ENCODE measurements around the gene RIN3. TPM values are rescaled to one million over a fixed set of nuclear protein-coding genes. Genes with fewer than 3 reads are reported as not detected.
"Not testable (repeated sequence)": the region's sequence is repeated elsewhere in the genome, so short reads cannot be mapped to it uniquely, and the experiment has no call there.

Gene RIN3
- total RNA-seq, 3 donors from 2014 or later: 10.7 to 19.7 (median 12.1) TPM

- no peaks in the 10 kb centered on the region for H3K36me3 ChIP-seq
- no peaks in the 10 kb centered on the region for H3K27me3 ChIP-seq
- no peaks in the 10 kb centered on the region for H3K9me3 ChIP-seq
- intact Hi-C loops (cut with DNase I; ENCODE audit: low total_unique reads): no loop called here
- TF ChIP-seq POLR2A (IDR thresholded peaks at IDR 0.05) (no peak), POLR2AphosphoS5 (IDR thresholded peaks at IDR 0.05) (no peak), CTCF (IDR thresholded peaks at IDR 0.05) (no peak)
- H3K27ac ChIP-seq: no peak overlapping the region
- no peaks in the 10 kb centered on the region for H3K4me1 ChIP-seq
- no peak for DNase-seq (ENCODE audit: low spot score in 2 of 2)
- H3K4me3 ChIP-seq: no peak overlapping the region
Measured at GRCh38 chr14:92712654-92713051, 199.1 kb downstream of the RIN3 start.

- H3K4me3 ChIP-seq; intact Hi-C loops (cut with DNase I; ENCODE audit: low total_unique reads); H3K9me3 ChIP-seq; H3K27me3 ChIP-seq; H3K4me1 ChIP-seq; H3K27ac ChIP-seq; H3K36me3 ChIP-seq: not testable (repeated sequence)
- DNase-seq (ENCODE audit: low spot score in 2 of 2): peak; percentile 50 to 73
- TF ChIP-seq CTCF (IDR thresholded peaks at IDR 0.05): peak; percentile 25 to 75 (median 47)
Measured at GRCh38 chr14:92714739-92715307, 201.2 kb downstream of the RIN3 start.

GRCh38 chr14:92716131-92716530 is 202.6 kb downstream of the RIN3 start:
- H3K36me3 ChIP-seq: no peaks in the 10 kb centered on the region
- no peak overlapping the region for H3K4me3 ChIP-seq
- no peaks in the 10 kb centered on the region for H3K4me1 ChIP-seq
- intact Hi-C loops (cut with DNase I; ENCODE audit: low total_unique reads): no loop called here
- H3K27ac ChIP-seq: no peak overlapping the region
- TF ChIP-seq CTCF (IDR thresholded peaks at IDR 0.05) (no peak), POLR2AphosphoS5 (IDR thresholded peaks at IDR 0.05) (no peak)
- DNase-seq (ENCODE audit: low spot score in 2 of 2): no peak
- no peaks in the 10 kb centered on the region for H3K9me3 ChIP-seq
- no peaks in the 10 kb centered on the region for H3K27me3 ChIP-seq

GRCh38 chr14:92717571-92718042 is 204.0 kb downstream of the RIN3 start:
- Histone ChIP-seq H3K27ac (no peak overlapping the region), H3K27me3 (no peaks in the 10 kb centered on the region), H3K4me1 (no peaks in the 10 kb centered on the region), H3K36me3 (no peaks in the 10 kb centered on the region), H3K9me3 (no peaks in the 10 kb centered on the region), H3K4me3 (no peak overlapping the region)
- no peak for DNase-seq (ENCODE audit: low spot score in 2 of 2)
- intact Hi-C loops (cut with DNase I; ENCODE audit: low total_unique reads): loop anchor here (1.0 kb wide), 1 partner anchor 23 kb away; no protein-coding TSS in a partner anchor
- no peak for TF ChIP-seq POLR2A (IDR thresholded peaks at IDR 0.05)
- no peak for TF ChIP-seq POLR2AphosphoS5 (IDR thresholded peaks at IDR 0.05)
- no peak for TF ChIP-seq CTCF (IDR thresholded peaks at IDR 0.05)

- TF ChIP-seq POLR2AphosphoS5 (IDR thresholded peaks at IDR 0.05) (no peak), POLR2A (IDR thresholded peaks at IDR 0.05) (no peak), CTCF (IDR thresholded peaks at IDR 0.05) (no peak)
- intact Hi-C loops (cut with DNase I; ENCODE audit: low total_unique reads): no loop called here
- Histone ChIP-seq H3K36me3 (no peaks in the 10 kb centered on the region), H3K9me3 (no peaks in the 10 kb centered on the region), H3K27ac (peak overlapping the region in 1 of 2 donors; percentile 54), H3K27me3 (no peaks in the 10 kb centered on the region), H3K4me3 (no peak overlapping the region), H3K4me1 (no peaks in the 10 kb centered on the region)
- DNase-seq (ENCODE audit: low spot score in 2 of 2): no peak
Measured at GRCh38 chr14:92718664-92719063, 205.1 kb downstream of the RIN3 start.
